A673 (cell line): ENCODE results near the gene RAB23.

ENCODE experiments used
- CTCF ChIP-seq: fragments of 300-800, 200-600 bp; sonication (generic); conservative IDR thresholded peaks from 2 replicates; pipeline ENCODE4 v1.5.1; 2017; ENCODE audit warnings: low read depth, mild to moderate bottlenecking, antibody characterized with exemption, low read length, moderate library complexity, mixed read lengths
- EZH2 ChIP-seq: fragments of 200-600 bp; sonication (generic); IDR thresholded peaks from 2 replicates; pipeline ENCODE4 v1.6.1; 2017; ENCODE audit warnings: borderline replicate concordance, low read depth, mild to moderate bottlenecking, mixed read lengths, antibody characterized with exemption, low read length; ENCODE audit not compliant: poor library complexity, severe bottlenecking

DNA sequence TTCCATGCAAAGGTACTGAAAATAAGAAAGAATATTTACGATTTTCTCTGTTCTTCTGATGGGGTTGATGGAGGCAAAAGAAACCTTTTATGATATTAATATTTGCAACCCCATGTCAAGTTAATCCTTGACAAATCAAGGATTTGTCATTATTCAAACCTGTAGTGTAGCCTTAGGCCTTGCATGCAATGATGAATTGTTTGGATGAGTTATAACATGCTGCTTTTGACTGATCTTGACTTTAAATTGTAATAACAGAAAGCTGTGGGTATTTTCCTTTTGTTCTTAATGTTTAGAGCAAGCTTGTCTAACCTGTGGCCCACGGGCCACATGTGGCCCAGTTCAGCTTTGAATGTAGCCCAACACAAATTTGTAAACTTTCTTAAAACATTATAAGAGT, 63.0 kb downstream of the RAB23 start:
- TF ChIP-seq CTCF (no peak), EZH2 (no peak)
